Activated CD8-positive, alpha-beta T cell treated with anti-CD3 and anti-CD28 coated beads for 36 hours (primary cell): ENCODE measurements around the gene RAB21. TPM values are rescaled to one million over a fixed set of nuclear protein-coding genes. Genes with fewer than 3 reads are reported as not detected.

Experiments
- ATAC-seq: fragments of 200-7000 bp; cut with Tn5 transposase; one replicate; pipeline ENCODE4 v1.10.0; 2021; ENCODE audit warnings: mild to moderate bottlenecking, moderate library complexity
- CTCF ChIA-PET: fragments of 350-600 bp; sonication (Branson Sonifier 250); formaldehyde crosslinking; loops from one replicate; lab custom pipeline; 2021; ENCODE audit warnings: antibody characterized with exemption; lab: Charles Lee
- POLR2A ChIA-PET: fragments of 350-600 bp; sonication (Branson Sonifier 250); formaldehyde crosslinking; loops from one replicate; lab custom pipeline; 2021; ENCODE audit warnings: antibody characterized with exemption; lab: Charles Lee
- DNase-seq: peaks from one replicate; pipeline ENCODE4 v3.0.0-alpha.2; 2020
- H3K27ac Mint-ChIP-seq: one replicate; pipeline ENCODE4 v1.8.0; 2021; ENCODE audit warnings: mild to moderate bottlenecking, mixed read lengths
- H3K27me3 Mint-ChIP-seq: one replicate; pipeline ENCODE4 v1.8.0; 2021; ENCODE audit warnings: mixed read lengths
- H3K36me3 Mint-ChIP-seq: one replicate; pipeline ENCODE4 v1.8.0; 2021; ENCODE audit warnings: low read depth, mixed read lengths
- H3K4me1 Mint-ChIP-seq: one replicate; pipeline ENCODE4 v1.8.0; 2021; ENCODE audit warnings: low read depth, mixed read lengths
- H3K4me3 Mint-ChIP-seq: one replicate; pipeline ENCODE4 v1.8.0; 2021; ENCODE audit warnings: mild to moderate bottlenecking, moderate library complexity, mixed read lengths
- H3K9me3 Mint-ChIP-seq: one replicate; pipeline ENCODE4 v1.8.0; 2021; ENCODE audit warnings: mixed read lengths
- intact Hi-C: fragments of 100-400 bp; cut with micrococcal nuclease; formaldehyde crosslinking; loops from one replicate; pipeline ENCODE4 v1.10.0; 2022
- total RNA-seq, 2 experiments: library from RNA; stranded (reverse); gene quantifications; one replicate each; pipeline ENCODE4 v1.2.3, GENCODE V29; 2021
- TF ChIP-seq, protein P1 (sequence below): fragments of 200-600 bp; IDR thresholded peaks from one replicate; pipeline ENCODE4 v1.8.0; 2022; ENCODE audit warnings: antibody characterized with exemption, mild to moderate bottlenecking

RAB21 gene
- total RNA-seq, 2 experiments from 2014 or later: 78.1 to 88.6 TPM

DNA sequence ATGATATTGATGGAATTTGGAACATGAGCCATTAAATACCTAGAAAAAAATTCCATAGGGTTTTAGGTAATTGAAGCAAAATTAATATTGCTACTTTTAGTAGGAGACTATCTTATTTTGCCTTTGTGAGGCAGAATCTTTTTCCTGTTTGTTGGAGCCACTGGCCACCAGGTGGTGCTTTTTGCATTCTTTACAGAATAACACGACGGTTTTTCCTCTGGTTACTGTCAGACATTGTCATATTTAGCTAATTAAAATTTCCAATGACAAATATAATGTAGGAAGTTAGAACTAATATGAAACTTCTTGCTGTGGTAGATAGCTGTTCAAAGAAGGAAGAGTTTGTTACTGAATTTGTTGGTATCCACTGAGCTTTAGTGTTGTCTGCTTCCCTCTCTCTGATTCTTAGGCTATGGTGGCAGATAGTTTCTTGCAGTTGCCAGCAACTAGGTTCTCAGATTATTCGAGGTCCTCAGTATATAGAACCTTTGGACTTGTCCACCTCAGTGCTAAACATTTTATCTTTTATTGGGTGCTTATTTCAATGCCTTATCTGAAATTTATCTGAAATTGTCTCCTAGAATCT, 25.7 kb downstream of the RAB21 start:
- H3K27ac Mint-ChIP-seq: peak overlapping the region; percentile 60
- intact Hi-C loops: loop anchor here (5.0 to 10.0 kb wide), 2 partner anchors 67 to 154 kb away; partner anchors contain the start of gene TPH2
- no peak overlapping the region for H3K4me3 Mint-ChIP-seq
- DNase-seq (peak; percentile 62), ATAC-seq (peak; percentile 37)
- no peaks in the 10 kb centered on the region for H3K27me3 Mint-ChIP-seq
- ChIA-PET POLR2A (interaction anchor here (1.0 kb wide), 1 partner anchor 14 kb away, joined by 3 read pairs; no protein-coding TSS in a partner anchor), CTCF (interaction anchor here (0.6 to 3.5 kb wide), 40 partner anchors 9 to 364 kb away, joined by 3 to 30 read pairs (median 5); partner anchors contain the start of gene TBC1D15)
- H3K9me3 Mint-ChIP-seq: no peaks in the 10 kb centered on the region
- H3K36me3 Mint-ChIP-seq: peaks cover 23% of the 10 kb centered on the region
- TF ChIP-seq, protein P1, sequence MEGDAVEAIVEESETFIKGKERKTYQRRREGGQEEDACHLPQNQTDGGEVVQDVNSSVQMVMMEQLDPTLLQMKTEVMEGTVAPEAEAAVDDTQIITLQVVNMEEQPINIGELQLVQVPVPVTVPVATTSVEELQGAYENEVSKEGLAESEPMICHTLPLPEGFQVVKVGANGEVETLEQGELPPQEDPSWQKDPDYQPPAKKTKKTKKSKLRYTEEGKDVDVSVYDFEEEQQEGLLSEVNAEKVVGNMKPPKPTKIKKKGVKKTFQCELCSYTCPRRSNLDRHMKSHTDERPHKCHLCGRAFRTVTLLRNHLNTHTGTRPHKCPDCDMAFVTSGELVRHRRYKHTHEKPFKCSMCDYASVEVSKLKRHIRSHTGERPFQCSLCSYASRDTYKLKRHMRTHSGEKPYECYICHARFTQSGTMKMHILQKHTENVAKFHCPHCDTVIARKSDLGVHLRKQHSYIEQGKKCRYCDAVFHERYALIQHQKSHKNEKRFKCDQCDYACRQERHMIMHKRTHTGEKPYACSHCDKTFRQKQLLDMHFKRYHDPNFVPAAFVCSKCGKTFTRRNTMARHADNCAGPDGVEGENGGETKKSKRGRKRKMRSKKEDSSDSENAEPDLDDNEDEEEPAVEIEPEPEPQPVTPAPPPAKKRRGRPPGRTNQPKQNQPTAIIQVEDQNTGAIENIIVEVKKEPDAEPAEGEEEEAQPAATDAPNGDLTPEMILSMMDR: peak; percentile 76
- peaks cover 6% of the 10 kb centered on the region for H3K4me1 Mint-ChIP-seq

DNA sequence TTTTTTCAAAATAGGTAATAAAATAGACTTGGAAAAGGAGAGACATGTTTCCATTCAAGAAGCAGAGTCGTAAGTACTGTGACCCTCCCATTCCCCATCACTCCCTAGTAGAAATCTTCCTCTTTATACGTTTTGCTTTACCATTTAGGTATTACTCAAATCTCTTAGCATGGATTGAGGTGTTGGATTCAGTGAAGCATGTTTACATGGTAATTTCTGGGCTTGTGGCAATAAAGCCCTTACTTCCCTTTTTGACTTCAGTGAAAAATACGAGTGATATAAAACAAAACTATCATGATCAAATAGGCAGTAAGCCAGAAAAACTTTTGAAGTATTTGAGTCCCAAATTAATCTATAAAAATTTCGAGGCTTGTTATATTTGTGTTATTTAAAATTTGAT, 27.4 kb downstream of the RAB21 start:
- no peak overlapping the region for H3K27ac Mint-ChIP-seq
- CTCF ChIA-PET: interaction anchor here (0.8 to 0.9 kb wide), 2 partner anchors 10 to 55 kb away, joined by 3 read pairs; no protein-coding TSS in a partner anchor
- intact Hi-C loops: loop anchor here (5.0 to 10.0 kb wide), 2 partner anchors 65 to 153 kb away; partner anchors contain the start of gene TPH2
- TF ChIP-seq, protein P1: no peak
- no peaks in the 10 kb centered on the region for H3K9me3 Mint-ChIP-seq
- H3K27me3 Mint-ChIP-seq: no peaks in the 10 kb centered on the region
- no peak for ATAC-seq
- H3K4me3 Mint-ChIP-seq: no peak overlapping the region
- peaks cover 28% of the 10 kb centered on the region for H3K36me3 Mint-ChIP-seq
- POLR2A ChIA-PET: no interaction called here
- no peak for DNase-seq
- peaks cover 10% of the 10 kb centered on the region for H3K4me1 Mint-ChIP-seq

DNA sequence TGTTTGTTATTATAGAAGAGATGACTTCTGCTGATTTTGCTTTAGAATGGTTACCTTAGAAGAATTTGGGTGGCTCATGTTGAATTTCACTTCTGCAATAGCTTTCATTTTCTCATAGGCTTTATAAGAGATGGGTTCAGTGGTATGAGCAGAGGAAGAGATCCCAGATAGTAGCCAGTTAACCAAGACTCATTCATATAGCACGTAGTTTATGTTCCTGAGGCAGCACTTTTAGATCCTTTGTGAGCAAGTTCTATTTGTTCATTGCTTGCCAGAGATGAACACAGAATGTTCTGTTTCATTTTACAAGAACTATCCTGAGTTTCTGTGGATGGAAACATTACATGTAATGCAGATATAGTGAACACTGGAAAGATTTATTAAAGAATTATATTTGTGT, 32.2 kb downstream of the RAB21 start:
- DNase-seq (no peak), ATAC-seq (no peak)
- CTCF ChIA-PET: interaction anchor here (0.8 kb wide), 1 partner anchor 152 kb away, joined by 3 read pairs; the partner anchor contains the start of gene TPH2
- H3K27me3 Mint-ChIP-seq: no peaks in the 10 kb centered on the region
- POLR2A ChIA-PET: no interaction called here
- H3K9me3 Mint-ChIP-seq: no peaks in the 10 kb centered on the region
- H3K4me3 Mint-ChIP-seq: no peak overlapping the region
- TF ChIP-seq, protein P1: no peak
- intact Hi-C loops: loop anchor here (10.0 kb wide), 1 partner anchor 148 kb away; the partner anchor contains the start of gene TPH2
- peak overlapping the region; percentile 2 for H3K27ac Mint-ChIP-seq
- H3K4me1 Mint-ChIP-seq: peaks cover 12% of the 10 kb centered on the region
- peaks cover 29% of the 10 kb centered on the region for H3K36me3 Mint-ChIP-seq

DNA sequence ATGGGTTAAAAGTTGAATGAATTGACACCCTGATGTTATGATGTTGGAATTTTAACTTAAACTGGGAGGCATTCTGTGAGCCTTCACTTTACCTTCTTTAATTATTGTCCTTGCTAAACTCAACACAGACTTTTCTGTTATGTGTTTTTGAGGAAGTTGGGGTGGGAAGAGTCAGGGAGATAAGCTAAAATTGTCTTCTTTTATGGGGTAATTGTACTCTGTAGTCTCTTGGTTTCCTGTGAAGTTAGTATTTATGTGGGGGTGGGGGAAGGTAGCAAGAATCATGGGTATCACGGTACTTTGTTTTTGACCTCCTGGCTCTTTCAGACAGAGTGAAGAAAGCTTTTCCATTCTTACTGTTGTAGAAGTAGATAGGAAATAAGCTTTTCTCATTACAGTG, 32.9 kb downstream of the RAB21 start:
- ChIA-PET CTCF (interaction anchor here (1.0 to 1.4 kb wide), 2 partner anchors 8 to 59 kb away, joined by 4 to 6 read pairs; no protein-coding TSS in a partner anchor), POLR2A (no interaction called here)
- no peaks in the 10 kb centered on the region for H3K27me3 Mint-ChIP-seq
- H3K36me3 Mint-ChIP-seq: peaks cover 30% of the 10 kb centered on the region
- no peak for DNase-seq
- no peak overlapping the region for H3K4me3 Mint-ChIP-seq
- H3K4me1 Mint-ChIP-seq: peaks cover 12% of the 10 kb centered on the region
- peak overlapping the region; percentile 57 for H3K27ac Mint-ChIP-seq
- TF ChIP-seq, protein P1: no peak
- intact Hi-C loops: loop anchor here (10.0 kb wide), 1 partner anchor 147 kb away; the partner anchor contains the start of gene TPH2
- no peak for ATAC-seq
- H3K9me3 Mint-ChIP-seq: no peaks in the 10 kb centered on the region

DNA sequence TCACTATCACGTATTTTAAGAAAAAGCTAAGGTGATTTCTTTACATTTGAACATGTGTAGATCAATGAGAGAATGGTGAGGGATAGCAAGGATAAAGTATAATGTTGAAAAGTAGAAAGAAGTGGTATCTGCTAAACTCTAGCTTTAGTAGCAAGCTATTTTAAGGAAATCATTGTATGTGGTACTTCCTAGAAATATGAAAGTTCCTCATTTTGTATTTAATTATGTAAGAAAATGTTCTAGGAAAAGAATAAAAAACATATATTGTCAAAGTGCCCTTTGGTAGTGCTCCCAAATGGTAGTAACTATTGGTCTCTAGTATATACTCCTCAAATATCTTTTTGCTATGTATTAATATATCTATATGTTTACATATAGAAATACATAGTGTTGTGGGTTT, 35.7 kb downstream of the RAB21 start:
- TF ChIP-seq, protein P1: no peak

More for the DNA sequence above, 35.7 kb downstream of the RAB21 start:
- Mint-ChIP-seq H3K36me3 (peaks cover 22% of the 10 kb centered on the region), H3K9me3 (no peaks in the 10 kb centered on the region), H3K27me3 (no peaks in the 10 kb centered on the region), H3K27ac (no peak overlapping the region), H3K4me3 (no peak overlapping the region), H3K4me1 (peaks cover 12% of the 10 kb centered on the region)
- ATAC-seq (no peak), DNase-seq (no peak)
- CTCF ChIA-PET: interaction anchor here (1.3 kb wide), 1 partner anchor 10 kb away, joined by 5 read pairs; no protein-coding TSS in a partner anchor
- intact Hi-C loops: no loop called here
- POLR2A ChIA-PET: no interaction called here
